Esophagus squamous epithelium (tissue), 5 donors: Measurements from ENCODE around the gene LSM4. TPM values are rescaled to one million over a fixed set of nuclear protein-coding genes. Genes with fewer than 3 reads are reported as not detected.
A peak's percentile ranks its signal among the peaks of the same experiment; 100 is the strongest.

ENCODE experiments used
- DNase-seq: peaks from one replicate; lab custom pipeline; 2025; lab: John Stamatoyannopoulos, UW
- H3K27ac ChIP-seq, 4 donors: fragments of 200-600 bp; sonication (generic); one replicate each; pipeline ENCODE4 v1.5.1; 2016 to 2019; ENCODE audit warnings: mild to moderate bottlenecking in 1 of 4
- H3K27me3 ChIP-seq, 4 donors: fragments of 200-600 bp; sonication (generic); 1 replicate in 3 of 4; 2 replicates in 1 of 4; pipeline versions ENCODE4 v1.5.1 to v1.6.0; 2017 to 2021; ENCODE audit warnings: antibody characterized with exemption in 1 of 4
- H3K36me3 ChIP-seq, 3 donors: fragments of 200-600 bp; sonication (generic); one replicate each; pipeline ENCODE4 v1.5.1; 2016 to 2019
- H3K4me1 ChIP-seq, 3 donors: fragments of 200-600 bp; sonication (generic); one replicate each; pipeline ENCODE4 v1.5.1; 2017 to 2019
- H3K4me3 ChIP-seq, 4 donors: fragments of 200-600 bp; sonication (generic); 1 replicate in 3 of 4; 2 replicates in 1 of 4; pipeline ENCODE4 v1.5.1; 2016 to 2019; ENCODE audit warnings: mild to moderate bottlenecking in 2 of 4, moderate library complexity in 1 of 4
- H3K9me3 ChIP-seq, 3 donors: fragments of 200-600 bp; sonication (generic); one replicate each; pipeline ENCODE4 v1.5.1; 2016 to 2019
- POLR2A ChIP-seq, 4 donors: fragments of 450-650 bp; IDR thresholded peaks; one replicate each; pipeline ENCODE4 v1.6.1; 2017; ENCODE audit warnings: antibody characterized with exemption in 4 of 4, mild to moderate bottlenecking in 4 of 4, moderate library complexity in 3 of 4
- WGBS, 2 donors: methylation state at CpG; one replicate each; pipeline ENCODE4 v1.1.5; 2018; 5-methylcytosine and 5-hydroxymethylcytosine counted together
- intact Hi-C: fragments of 100-400 bp; cut with DNase I; formaldehyde crosslinking; loops from one replicate; pipeline ENCODE4 v1.15.0; 2022
- total RNA-seq, 4 donors: library from RNA; depleted of rRNA; stranded (reverse); fragments of >200 nt; gene quantifications; one replicate each; pipeline ENCODE4 v1.1.0, GENCODE V29; 2016
- TF ChIP-seq, protein P1 (sequence below), 6 experiments: fragments of 450-650 bp in 4 of 6; fragments of 200-600 bp in 2 of 6; sonication (generic) in 2 of 6; IDR thresholded peaks; one replicate each; pipeline ENCODE4 v1.5.1; 2016 to 2019; ENCODE audit warnings: antibody characterized with exemption in 6 of 6, mild to moderate bottlenecking in 4 of 6, moderate library complexity in 4 of 6
- donor health status: DM: yes; HTN: yes; CAD: no.

Gene LSM4
- total RNA-seq, 4 donors from 2014 or later: 97.3 to 228 (median 137) TPM

DNA sequence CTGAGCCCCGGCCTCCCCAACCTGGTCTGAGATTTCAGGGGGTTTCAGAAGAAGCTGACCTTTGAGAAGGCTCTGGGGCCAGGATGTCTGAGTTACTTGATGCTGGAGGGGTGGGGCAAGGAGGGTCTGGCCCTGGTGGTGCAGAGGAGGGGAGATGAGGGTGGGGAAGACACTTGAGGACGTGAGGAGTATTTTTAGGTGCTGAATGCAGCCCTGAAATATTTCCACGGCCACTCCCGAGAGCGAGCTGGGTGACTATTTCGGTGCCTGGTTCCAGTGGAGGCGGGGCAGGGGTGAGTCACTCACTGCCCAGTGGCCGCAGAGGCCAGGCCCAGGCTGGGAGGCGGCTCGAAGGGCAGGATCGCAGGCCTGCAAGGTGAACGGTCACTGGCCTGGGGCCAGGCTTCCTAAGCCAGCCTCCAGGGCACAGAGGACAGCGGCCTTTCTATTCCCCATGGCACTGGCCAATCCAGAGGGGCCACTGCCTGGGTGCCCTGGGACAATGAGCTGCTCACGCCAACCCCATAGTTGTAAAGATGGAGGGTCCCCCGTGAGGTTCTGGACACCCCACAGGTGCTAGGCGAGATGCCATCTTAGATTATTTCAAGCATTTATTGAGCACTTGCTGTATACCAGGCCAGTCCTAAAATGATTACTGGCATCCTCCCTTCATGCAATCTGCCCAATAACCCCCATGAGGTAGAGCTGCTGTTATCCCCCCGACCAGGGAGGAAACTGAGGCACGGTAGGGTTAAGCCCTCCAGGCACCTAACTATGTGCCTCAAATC is 21.8 kb downstream of the LSM4 start:
- H3K4me1 ChIP-seq: peaks cover 37 to 58% (median 46%) of the 10 kb centered on the region in 3 donors

DNA sequence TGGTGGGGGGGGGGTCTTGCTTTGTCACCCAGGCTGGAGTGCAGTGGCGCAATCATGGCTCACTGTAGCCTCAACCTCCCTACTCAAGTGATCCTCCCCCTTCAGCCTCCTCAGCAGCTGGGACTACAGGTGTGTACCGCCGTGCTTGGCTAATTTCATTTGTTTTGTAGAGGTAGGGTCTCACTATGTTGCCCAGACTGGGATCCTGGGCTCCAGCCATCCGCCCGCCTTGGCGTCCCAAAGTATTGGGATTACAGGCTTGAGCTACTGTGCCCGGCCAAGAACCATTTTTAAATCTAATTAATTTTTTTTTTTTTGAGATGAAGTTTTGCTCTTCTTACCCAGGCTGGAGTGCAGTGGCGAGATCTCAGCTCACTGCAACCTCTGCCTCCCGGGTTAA is 23.2 kb downstream of the LSM4 start:
- intact Hi-C loops: no loop called here
- no peak overlapping the region for H3K27ac ChIP-seq
- H3K4me1 ChIP-seq: peaks cover 22 to 43% (median 31%) of the 10 kb centered on the region in 3 donors
- 80 to 93% methylated on average over 6 to 9 of the region's 9 CpGs for WGBS, 2 donors
- no peak for DNase-seq
- H3K9me3 ChIP-seq: no peaks in the 10 kb centered on the region
- no peaks in the 10 kb centered on the region for H3K36me3 ChIP-seq
- H3K27me3 ChIP-seq: no peaks in the 10 kb centered on the region
- TF ChIP-seq, protein P1, sequence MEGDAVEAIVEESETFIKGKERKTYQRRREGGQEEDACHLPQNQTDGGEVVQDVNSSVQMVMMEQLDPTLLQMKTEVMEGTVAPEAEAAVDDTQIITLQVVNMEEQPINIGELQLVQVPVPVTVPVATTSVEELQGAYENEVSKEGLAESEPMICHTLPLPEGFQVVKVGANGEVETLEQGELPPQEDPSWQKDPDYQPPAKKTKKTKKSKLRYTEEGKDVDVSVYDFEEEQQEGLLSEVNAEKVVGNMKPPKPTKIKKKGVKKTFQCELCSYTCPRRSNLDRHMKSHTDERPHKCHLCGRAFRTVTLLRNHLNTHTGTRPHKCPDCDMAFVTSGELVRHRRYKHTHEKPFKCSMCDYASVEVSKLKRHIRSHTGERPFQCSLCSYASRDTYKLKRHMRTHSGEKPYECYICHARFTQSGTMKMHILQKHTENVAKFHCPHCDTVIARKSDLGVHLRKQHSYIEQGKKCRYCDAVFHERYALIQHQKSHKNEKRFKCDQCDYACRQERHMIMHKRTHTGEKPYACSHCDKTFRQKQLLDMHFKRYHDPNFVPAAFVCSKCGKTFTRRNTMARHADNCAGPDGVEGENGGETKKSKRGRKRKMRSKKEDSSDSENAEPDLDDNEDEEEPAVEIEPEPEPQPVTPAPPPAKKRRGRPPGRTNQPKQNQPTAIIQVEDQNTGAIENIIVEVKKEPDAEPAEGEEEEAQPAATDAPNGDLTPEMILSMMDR (IDR thresholded peaks at IDR 0.05): no peak
- no peak for TF ChIP-seq POLR2A (IDR thresholded peaks at IDR 0.05)
- H3K4me3 ChIP-seq: no peak overlapping the region

More for the DNA sequence above, 21.8 kb downstream of the LSM4 start:
- Histone ChIP-seq H3K27me3 (no peaks in the 10 kb centered on the region), H3K9me3 (no peaks in the 10 kb centered on the region), H3K27ac (peak overlapping the region; percentile 64 to 94 (median 72)), H3K36me3 (no peaks in the 10 kb centered on the region), H3K4me3 (no peak overlapping the region)
- no peak for DNase-seq
- 29 to 38% methylated on average over 10 to 14 of the region's 18 CpGs for WGBS, 2 donors
- TF ChIP-seq, protein P1 (IDR thresholded peaks at IDR 0.05): no peak
- no peak for TF ChIP-seq POLR2A (IDR thresholded peaks at IDR 0.05)
- intact Hi-C loops: no loop called here

DNA sequence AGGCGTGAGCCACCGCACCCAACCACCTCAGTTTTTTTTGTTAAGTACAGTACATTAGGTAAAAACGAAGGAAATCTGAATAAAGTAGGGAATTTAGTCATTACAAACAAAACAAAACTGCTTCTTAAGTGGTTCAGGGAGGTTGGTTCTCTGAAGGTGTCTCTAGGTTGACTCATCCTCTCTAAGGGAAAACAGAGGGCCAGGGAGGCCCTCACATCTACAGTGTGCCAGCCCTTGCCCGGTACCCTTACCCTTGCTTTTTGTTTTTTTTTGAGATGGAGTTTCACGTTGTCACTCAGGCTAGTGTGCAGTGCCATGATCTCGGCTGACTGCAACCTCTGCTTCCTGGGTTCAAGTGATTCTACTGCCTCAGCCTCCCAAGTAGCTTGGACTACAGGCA is 24.3 kb downstream of the LSM4 start:
- no peaks in the 10 kb centered on the region for H3K9me3 ChIP-seq
- H3K27me3 ChIP-seq: no peaks in the 10 kb centered on the region
- TF ChIP-seq, protein P1 (IDR thresholded peaks at IDR 0.05): no peak
- TF ChIP-seq POLR2A (IDR thresholded peaks at IDR 0.05): no peak
- DNase-seq: no peak
- H3K27ac ChIP-seq: peak overlapping the region in 1 of 4 donors; percentile 38
- WGBS, 2 donors: 60 to 64% methylated on average over 5 to 6 of the region's 6 CpGs
- no peak overlapping the region for H3K4me3 ChIP-seq
- no peaks in the 10 kb centered on the region for H3K36me3 ChIP-seq
- peaks cover 17 to 40% (median 24%) of the 10 kb centered on the region in 3 donors for H3K4me1 ChIP-seq
- intact Hi-C loops: no loop called here

DNA sequence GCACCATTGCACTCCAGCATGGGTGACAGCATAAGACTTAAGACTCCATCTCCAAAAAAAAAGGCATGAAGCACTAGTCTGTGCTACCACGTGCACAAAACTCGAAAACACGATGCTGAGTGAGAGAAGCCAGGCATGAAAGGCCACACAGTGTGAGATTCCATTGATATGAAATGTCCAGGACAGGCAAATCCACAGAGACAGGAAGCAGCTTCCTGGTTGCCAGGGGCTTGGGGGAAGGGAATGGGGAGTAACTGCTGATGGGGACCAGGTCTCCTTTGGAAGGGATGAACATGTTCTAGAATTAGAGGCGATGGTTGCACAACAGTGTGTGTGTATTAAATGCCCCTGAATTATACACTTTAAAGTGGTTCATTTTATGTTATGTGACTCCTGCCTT is 25.6 kb downstream of the LSM4 start:
- Histone ChIP-seq H3K27ac (no peak overlapping the region), H3K4me3 (no peak overlapping the region), H3K36me3 (no peaks in the 10 kb centered on the region), H3K27me3 (no peaks in the 10 kb centered on the region), H3K9me3 (no peaks in the 10 kb centered on the region), H3K4me1 (peaks cover 17 to 42% (median 24%) of the 10 kb centered on the region in 3 donors)
- no peak for DNase-seq
- intact Hi-C loops: no loop called here
- TF ChIP-seq, protein P1 (IDR thresholded peaks at IDR 0.05): no peak
- TF ChIP-seq POLR2A (IDR thresholded peaks at IDR 0.05): no peak
- WGBS, 2 donors: 34 to 57% methylated on average over 4 of the region's 4 CpGs

DNA sequence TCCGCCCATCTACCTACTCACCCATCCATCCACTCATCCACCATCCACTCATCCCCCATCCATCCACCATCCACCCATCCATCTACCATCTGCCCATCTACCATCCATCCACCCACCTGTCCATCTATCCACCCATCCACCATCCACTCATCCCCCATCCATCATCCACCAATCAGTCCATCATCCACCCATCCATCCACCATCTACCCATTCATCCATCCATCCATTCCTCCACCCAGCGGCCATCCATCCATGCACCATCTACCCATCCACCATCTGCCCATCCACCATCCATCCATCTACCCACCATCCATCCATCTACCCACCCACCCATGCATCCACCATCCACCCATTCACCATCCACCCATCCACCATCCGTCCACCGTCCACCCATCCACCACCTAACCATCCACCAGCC is 27.8 kb downstream of the LSM4 start:
- TF ChIP-seq POLR2A (IDR thresholded peaks at IDR 0.05): no peak
- TF ChIP-seq, protein P1 (IDR thresholded peaks at IDR 0.05): no peak
- peak overlapping the region in 1 of 4 donors; percentile 100 for H3K27ac ChIP-seq
- peaks cover 18 to 43% (median 26%) of the 10 kb centered on the region in 3 donors for H3K4me1 ChIP-seq
- no peak for DNase-seq
- no peaks in the 10 kb centered on the region for H3K27me3 ChIP-seq
- 69 to 89% methylated on average over 4 of the region's 4 CpGs for WGBS, 2 donors
- H3K9me3 ChIP-seq: no peaks in the 10 kb centered on the region
- H3K36me3 ChIP-seq: no peaks in the 10 kb centered on the region
- no peak overlapping the region for H3K4me3 ChIP-seq
- intact Hi-C loops: no loop called here
